GM21381 (cell line): ENCODE measurements around the gene HOXA5.

Experiments
- ATAC-seq: cut with Tn5 transposase; IDR thresholded peaks from one replicate; pipeline ENCODE4 v1.9.1; 2021; ENCODE audit warnings: mild to moderate bottlenecking, moderate library complexity; ENCODE audit not compliant: unreplicated experiment

The HOXA5 gene

GRCh38 chr7:27150568-27151340 lies 7.3 kb upstream of the HOXA5 start:
- ATAC-seq: peak; percentile 88

GRCh38 chr7:27149842-27150567 lies 6.5 kb upstream of the HOXA5 start:
- no peak for ATAC-seq

GRCh38 chr7:27148756-27149641 lies 5.5 kb upstream of the HOXA5 start:
- no peak for ATAC-seq

GRCh38 chr7:27148031-27148755 lies 4.7 kb upstream of the HOXA5 start:
- ATAC-seq: no peak

- ATAC-seq: no peak
These were observed 3.9 kb upstream of the HOXA5 start, which contains the start of gene HOXA6 for GRCh38 chr7:27147199-27148030. TSS of gene HOXA6 (minus strand) at chr7:27147774. CDS start at chr7:27147749, 25 bp downstream.

DNA sequence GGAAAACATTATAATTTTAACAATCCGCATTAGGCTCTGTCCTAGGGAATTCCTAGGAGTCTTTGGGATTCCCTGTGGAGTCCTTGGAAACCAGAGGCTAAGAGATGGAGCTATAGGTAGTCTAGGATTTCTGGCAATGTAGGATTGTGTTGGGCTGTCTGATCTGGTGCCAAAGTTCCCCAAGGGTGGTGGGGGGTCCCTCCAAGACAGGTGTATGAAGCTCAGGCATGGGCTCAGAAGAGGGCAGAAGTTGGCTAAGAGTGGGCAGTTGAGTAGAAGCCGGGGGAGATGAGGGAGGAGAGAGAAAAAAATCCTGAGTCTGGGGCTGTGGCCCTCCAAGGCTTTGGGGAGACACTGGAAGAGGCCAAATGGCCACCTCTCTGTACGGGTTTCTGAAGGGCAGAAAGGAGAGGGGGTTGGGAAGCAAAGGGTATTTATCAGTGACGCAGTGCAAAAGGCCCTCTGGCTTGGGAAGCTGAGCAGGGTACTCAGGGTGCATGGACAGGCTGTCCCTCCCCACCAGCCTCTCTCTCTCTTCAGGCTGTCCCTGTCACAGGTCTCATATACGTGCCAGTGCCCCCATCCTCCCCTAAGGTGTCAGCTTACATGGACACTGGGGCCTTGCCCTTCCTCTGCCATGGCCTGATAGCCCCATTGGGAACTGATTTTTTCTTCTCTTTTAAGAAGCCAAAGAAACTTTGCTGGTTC lies 3.2 kb upstream of the HOXA5 start:
- no peak for ATAC-seq

GRCh38 chr7:27145914-27146412 lies 2.5 kb upstream of the HOXA5 start:
- no peak for ATAC-seq

DNA sequence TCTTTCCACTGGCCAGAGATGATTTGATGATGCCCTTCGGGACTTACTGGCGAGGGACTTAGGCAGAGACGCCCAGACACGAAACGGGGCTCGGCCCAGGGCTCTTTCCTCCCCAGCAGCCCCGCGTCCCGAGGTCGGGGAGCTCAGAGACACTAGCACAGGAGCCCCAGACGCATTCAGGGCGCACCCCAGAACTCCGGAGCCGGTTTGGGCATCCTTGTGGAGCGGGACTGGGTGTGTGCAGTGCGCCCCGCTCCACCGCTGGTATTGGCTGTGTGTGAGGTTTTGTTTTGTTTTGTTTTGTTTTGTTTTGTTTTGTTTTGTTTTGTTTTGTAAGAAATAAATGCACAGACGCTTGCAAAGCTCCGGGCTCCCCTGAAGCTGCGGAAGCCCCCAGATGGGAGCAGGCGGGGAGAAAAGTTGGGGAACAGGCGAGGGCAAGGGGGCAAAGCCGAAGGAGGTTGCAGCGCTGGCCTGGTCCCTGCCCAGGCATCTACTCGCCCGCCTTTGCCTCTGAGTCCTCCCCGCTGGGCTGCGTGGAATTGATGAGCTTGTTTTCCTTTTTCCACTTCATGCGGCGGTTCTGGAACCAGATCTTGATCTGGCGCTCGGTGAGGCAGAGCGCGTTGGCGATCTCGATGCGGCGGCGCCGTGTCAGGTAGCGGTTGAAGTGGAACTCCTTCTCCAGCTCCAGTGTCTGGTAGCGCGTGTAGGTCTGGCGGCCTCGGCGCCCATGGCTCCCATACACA lies 1.9 kb upstream of the HOXA5 start:
- ATAC-seq: no peak

DNA sequence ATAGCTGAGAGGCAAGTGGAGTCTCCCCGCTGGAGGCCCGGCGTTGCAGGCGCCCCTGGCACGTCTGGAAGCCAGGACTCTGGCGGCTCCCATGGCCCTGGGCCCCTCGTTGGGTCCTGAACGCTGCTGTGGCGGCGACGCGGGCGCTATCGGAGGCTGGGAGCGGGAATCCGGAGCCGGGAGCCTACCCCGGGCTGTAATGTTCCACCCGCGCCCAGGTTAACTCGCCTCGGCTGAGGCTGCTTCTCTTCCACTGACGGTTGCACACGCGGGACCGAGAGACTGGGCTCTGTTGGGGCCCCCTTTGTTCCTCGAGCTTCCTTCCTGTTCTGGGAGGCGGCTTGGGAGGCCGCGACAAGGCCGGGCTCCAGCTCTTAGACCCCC lies 1.3 kb upstream of the HOXA5 start:
- no peak for ATAC-seq

DNA sequence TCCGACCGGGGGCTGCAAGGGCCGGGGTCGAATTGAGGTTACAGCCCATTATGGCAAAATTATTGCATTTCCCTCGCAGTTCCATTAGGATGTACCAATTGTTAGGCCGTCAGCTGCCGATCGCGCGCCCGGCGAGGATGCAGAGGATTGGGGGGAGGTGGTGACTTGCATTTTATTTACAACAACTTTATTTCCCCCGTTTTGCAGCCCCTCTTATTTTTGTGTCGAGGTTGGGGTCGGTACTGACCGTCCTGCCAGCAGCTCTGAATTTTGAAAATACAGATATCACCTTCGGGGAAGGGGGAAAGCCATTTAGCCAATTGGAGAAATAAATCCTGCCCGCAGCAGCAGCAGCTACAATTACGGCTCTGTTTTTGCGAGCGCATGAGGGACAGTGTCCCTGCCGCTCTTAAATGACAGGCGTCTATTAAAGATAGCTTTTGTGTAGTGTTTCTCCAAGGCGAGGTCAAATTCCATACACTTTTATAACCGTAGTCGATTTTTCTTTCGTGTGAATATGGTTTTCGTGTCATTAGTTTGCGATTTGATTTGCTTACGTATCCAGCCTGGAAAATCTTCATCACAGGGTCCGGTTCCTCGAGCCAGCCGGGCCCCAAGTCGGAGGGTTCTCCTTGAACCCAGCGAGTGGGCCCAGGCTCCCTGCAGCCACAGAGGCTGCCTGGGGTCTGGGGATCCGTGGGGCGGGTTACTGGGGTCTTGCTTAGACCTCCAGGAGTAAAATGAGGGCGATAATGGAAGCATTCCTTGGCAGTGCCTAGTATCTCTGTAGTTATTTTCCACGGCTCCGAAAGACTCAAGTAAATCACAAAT lies 684 bp upstream of the HOXA5 start:
- no peak for ATAC-seq

DNA sequence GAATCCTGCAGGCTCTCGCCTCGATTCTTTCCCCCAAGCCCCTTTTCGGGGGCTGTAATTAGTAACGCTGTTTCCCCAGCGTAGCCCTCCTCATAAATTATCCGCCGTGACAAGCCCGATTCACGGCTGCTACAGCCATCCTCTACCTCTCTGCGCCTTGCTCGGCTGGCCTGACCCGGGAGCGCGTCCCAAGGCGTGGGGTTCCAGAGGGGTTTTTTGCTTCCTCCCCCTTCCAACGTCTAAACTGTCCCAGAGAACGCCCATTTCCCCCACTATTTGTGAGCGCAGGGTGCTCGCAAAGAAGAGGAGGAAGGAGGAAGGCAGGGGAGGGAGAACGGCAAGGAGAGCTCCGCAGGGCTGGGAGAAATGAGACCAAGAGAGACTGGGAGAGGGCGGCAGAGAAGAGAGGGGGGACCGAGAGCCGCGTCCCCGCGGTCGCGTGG lies 880 bp downstream of the HOXA5 start:
- ATAC-seq: no peak

DNA sequence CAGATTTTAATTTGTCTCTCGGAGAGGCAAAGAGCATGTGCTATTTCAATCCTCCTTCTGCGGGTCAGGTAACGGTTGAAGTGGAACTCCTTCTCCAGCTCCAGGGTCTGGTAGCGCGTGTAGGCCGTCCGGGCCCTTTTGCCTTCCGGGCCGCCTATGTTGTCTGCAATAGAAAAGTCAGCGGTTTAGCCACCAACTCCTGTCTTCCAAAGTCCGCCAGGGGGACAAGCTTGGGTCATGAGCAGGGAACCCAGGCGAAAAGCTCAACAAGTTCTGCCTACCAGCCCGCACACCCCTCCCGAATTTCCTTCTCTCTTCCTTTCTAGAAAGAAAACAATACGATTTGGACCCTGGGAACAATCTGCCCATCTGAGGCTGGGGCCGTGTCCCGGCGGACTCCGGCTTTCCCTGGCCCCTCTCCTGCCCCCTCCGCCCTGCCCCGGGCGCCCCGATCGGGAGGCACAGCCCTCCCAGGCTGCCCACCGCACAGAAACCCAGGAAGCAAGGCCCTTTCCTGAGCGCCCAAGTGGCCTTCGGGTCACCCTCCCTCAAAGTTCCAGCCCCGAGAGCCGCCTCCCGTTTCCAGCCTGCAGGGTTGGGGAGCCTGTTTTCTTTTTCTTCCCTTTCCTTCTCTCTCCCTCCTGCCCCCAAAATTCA lies 1.4 kb downstream of the HOXA5 start:
- no peak for ATAC-seq

GRCh38 chr7:27141137-27141922 lies 2.2 kb downstream of the HOXA5 start:
- ATAC-seq: no peak

DNA sequence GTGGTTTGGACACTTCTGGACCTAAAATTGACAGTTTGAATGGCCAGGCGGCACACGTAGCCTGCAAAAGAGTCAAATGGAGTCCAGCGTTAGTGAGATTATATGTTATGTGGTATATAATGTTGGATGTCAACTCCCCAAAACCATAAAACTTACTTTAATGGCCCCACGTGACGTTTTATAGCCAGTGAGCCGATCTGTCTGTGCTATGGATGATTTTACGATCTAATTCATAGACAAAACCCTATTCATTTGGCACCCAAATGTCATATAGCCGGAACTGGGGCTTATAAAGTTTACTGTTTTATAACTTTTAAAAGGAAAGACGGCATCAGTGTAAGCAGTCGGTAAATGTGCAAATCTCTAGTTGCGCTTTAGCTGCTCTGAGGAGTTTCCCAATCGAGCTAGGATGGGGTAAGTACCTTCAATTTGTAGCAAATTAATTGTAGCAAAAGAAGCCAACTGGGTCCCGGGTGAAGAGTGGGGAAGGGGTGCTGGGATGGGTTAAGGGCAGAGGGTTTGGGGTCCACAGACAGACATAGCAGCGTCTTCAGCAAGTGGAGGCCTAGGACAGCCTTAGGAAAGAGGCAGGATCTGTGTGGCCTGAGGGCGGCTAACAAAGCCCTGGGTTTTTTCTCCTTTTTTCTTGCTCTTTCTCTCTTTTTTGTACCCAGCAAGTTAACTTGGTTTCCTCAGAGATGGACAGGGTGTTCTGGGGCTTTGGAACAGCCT lies 3.2 kb downstream of the HOXA5 start:
- no peak for ATAC-seq

GRCh38 chr7:27139334-27140125 lies 4.0 kb downstream of the HOXA5 start:
- ATAC-seq: no peak
